HCT116 (cell line): Measurements from ENCODE around the gene WDR82.
A peak's percentile ranks its signal among the peaks of the same experiment; 100 is the strongest.

ENCODE experiments used
- POLR2A ChIP-seq: IDR thresholded peaks from 2 replicates; pipeline ENCODE4 v1.7.0; 2011; ENCODE audit warnings: borderline replicate concordance; ENCODE audit not compliant: insufficient read depth, insufficient read length; ENCODE audit errors: extremely low read depth
- TCF7L2 ChIP-seq: IDR thresholded peaks from 2 replicates; pipeline ENCODE4 v1.7.0; 2011; ENCODE audit warnings: borderline replicate concordance, inconsistent platforms; ENCODE audit not compliant: insufficient read depth, insufficient read length; ENCODE audit errors: extremely low read depth
- ZFX ChIP-seq: fragments of 450-650 bp; IDR thresholded peaks from 2 replicates; pipeline ENCODE4 v1.6.1; 2017
- TF ChIP-seq, protein P1 (sequence below), 3 experiments: fragments of 200-600 bp in 1 of 3; sonication (generic) in 1 of 3; IDR thresholded peaks in 2 of 3; conservative IDR thresholded peaks in 1 of 3; 2 replicates each; pipeline ENCODE4 v1.5.1; 2012 to 2017; ENCODE audit warnings: low read depth in 2 of 3, low read length in 2 of 3, antibody characterized with exemption in 1 of 3, borderline replicate concordance in 1 of 3, control low read depth in 1 of 3, mild to moderate bottlenecking in 1 of 3, mixed read lengths in 1 of 3, mixed run types in 1 of 3, moderate library complexity in 1 of 3; ENCODE audit not compliant: insufficient read depth in 1 of 3

DNA sequence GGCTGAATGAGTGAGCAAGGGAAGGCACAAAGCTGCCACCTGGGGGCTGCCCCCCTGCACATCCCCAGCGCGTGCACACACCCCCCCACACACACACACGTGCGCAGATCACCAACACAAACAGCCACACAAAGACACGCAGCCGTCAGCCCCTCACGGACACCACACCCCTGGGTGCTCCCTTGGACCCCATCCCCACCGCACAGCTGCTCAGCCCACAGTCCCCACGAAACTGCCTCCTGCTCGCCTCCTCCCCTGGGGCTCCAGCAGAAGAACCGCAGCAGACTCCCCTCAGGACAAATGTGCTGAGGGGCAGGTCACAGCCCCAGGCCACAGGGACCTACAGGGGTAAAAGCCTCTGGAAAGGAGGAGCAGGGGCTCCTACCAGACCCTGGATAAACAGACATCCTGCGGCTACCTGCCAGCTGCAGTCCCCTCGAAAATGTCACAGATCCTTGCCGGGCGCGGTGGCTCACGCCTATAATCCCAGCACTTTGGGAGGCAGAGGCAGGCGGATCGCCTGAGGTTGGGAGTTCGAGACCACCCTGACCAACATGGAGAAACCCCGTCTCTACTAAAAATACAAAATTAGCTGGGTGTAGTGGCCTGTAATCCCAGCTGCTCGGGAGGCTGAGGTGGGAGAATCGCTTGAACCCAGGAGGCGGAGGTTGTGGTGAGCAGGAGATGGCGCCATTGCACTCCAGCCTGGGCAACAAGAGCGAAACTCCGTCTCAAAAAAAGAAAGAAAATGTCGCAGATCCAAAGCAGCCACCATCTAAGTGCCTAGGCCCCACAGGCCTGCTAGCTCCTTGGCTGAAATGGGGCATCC lies 46.0 kb downstream of the WDR82 start:
- TF ChIP-seq, protein P1, sequence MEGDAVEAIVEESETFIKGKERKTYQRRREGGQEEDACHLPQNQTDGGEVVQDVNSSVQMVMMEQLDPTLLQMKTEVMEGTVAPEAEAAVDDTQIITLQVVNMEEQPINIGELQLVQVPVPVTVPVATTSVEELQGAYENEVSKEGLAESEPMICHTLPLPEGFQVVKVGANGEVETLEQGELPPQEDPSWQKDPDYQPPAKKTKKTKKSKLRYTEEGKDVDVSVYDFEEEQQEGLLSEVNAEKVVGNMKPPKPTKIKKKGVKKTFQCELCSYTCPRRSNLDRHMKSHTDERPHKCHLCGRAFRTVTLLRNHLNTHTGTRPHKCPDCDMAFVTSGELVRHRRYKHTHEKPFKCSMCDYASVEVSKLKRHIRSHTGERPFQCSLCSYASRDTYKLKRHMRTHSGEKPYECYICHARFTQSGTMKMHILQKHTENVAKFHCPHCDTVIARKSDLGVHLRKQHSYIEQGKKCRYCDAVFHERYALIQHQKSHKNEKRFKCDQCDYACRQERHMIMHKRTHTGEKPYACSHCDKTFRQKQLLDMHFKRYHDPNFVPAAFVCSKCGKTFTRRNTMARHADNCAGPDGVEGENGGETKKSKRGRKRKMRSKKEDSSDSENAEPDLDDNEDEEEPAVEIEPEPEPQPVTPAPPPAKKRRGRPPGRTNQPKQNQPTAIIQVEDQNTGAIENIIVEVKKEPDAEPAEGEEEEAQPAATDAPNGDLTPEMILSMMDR (IDR thresholded peaks at IDR 0.05 in 2 of 3, conservative IDR thresholded peaks at IDR 0.05 in 1 of 3; ENCODE audit: borderline replicate concordance in 1 of 3, insufficient read depth in 1 of 3, low read depth in 2 of 3, low read length in 2 of 3) = peak in 2 of 3 experiments; percentile 9 to 40; a peak in 2 of 6 replicates
- TF ChIP-seq ZFX (no peak), POLR2A (no peak), TCF7L2 (no peak)
